IPS-11a (cell line): ENCODE measurements around the gene FEV.

Source experiments
- H3K4me3 ChIP-seq: one replicate; pipeline ENCODE4 v1.5.1; 2013; ENCODE audit warnings: low read depth, low read length, control low read depth

Gene FEV

DNA sequence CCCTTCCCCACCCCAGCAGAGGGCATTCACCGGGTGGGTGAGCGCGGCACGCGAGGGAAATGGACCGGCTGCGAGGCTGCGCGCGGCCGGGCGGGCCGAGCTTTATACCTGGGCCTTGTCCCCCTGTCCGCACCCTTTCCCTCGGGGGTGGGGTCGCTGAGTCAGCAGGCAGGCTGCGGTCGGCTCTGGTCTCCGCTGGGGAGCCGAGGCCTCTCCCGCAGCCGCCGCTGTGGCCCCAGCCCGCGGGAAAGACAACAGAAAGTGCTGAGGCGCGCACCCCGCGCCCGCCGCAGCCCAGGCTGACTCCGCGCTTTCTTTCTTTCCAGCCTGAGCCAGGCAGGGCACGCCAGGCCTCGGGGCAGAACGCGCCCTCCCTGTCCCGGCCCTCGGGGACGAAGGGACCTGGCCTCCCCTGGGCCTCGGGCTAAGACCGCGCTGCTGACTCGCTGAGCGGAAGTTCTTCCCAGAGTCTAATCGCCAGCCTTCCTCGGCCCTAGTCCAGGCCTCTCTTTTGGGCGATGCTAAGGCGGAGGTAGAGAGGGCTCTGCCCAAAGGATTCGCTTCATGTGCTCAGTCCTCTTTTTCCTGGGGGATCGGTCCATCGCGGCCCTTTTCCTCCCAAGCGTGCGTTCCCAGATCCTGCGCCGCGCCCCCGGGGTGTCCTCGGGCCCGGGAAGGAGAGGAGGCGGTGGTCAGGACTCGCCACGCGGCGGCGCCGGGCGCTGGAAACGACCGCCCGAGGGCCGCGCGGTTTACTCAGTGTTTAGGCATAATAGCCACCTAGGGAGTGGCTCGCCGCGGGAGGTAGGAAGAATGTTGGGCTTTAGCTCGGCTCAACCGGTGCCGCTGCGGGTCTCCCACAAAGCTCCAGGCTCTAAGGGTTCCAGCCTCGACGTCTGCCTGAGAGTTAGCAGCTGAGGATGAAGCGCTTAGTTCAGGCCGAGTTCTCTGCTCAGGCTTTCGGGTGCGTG lies 8.6 kb upstream of the FEV start, which contains the start of gene CRYBA2:
CRYBA2 (minus strand) TSS at position 78 of the 971 bp plus-strand sequence. CDS start 246 bp downstream, outside the sequence.
- H3K4me3 ChIP-seq = no peak within 1 kb of the TSS

GRCh38 chr2:218992703-218993344 lies 7.8 kb upstream of the FEV start:
- H3K4me3 ChIP-seq = no peak overlapping the region

- H3K4me3 ChIP-seq = no peak overlapping the region
These were observed 7.2 kb upstream of the FEV start for GRCh38 chr2:218992196-218992595.

GRCh38 chr2:218991674-218992168 lies 6.7 kb upstream of the FEV start:
- H3K4me3 ChIP-seq = no peak overlapping the region

GRCh38 chr2:218990612-218991011 lies 5.6 kb upstream of the FEV start:
- H3K4me3 ChIP-seq = no peak overlapping the region

GRCh38 chr2:218990052-218990451 lies 5.1 kb upstream of the FEV start:
- H3K4me3 ChIP-seq = no peak overlapping the region

DNA sequence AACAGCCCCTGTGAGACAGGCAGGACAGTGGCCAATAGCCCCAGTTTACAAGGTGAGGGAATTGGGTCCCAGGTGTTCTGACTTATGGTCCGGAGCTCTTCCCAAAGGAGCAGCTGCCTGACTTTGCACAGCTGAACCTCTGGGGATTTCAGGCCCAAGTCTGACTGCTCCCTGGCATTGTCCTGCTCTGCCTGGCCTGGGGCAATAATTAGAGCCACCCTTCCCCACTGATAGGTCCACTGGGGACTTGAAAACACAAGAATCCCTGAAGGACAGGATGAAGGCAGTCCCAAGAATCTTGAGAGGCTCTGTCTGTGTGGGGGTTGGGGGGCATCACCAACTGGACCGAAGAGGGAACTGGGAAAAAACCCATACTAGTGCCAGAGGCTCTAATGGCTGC lies 3.7 kb upstream of the FEV start:
- no peak overlapping the region for H3K4me3 ChIP-seq

DNA sequence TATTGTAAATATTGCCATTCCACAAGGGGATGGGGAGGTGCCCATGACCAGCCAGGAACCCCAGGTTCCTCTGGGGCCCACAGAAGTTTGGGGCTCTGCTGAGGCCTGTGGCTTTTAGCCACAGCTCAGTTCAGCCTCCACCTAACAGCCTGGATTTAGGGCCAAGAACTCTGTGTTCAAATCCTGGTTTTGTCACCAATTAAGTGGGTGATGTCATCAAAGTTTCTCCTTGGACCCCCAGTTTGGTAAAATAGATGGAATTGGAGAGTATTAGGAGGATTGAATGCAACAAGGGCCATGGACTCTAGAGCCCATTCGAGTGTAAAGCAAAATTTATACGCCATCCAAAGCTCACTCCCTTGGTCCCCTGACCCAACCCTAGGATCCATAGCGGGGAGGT lies 3.2 kb upstream of the FEV start:
- no peak overlapping the region for H3K4me3 ChIP-seq

DNA sequence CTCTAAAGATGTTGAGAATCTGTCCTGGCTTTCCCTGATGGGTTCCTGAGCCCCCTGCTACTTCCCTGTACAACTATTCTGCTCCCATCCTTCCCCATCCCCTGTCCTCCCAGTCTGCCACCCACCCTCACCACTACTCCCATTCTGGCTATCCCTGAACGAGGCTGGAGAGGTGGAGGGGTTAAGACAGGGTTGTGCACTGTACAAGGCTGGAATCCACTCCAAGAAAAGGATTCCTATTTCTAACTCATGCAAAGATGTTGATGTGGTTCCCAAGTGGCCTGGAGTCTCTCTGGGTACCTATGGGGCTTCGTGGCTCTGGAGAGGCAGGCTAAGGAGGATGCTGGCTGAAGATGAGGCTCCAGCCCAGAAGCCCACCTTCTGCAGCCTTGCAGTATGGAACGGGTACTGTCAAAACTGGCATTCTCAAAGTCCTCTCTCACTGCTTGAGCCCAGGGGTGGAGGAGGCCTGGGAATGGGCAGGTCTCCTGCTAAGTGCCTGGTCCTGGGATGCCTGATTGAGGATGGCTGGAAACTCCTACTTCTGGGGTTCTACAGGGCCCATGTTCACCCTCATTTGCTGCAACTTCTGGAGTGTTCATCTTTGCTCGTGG lies 1.3 kb upstream of the FEV start:
- H3K4me3 ChIP-seq = no peak overlapping the region

DNA sequence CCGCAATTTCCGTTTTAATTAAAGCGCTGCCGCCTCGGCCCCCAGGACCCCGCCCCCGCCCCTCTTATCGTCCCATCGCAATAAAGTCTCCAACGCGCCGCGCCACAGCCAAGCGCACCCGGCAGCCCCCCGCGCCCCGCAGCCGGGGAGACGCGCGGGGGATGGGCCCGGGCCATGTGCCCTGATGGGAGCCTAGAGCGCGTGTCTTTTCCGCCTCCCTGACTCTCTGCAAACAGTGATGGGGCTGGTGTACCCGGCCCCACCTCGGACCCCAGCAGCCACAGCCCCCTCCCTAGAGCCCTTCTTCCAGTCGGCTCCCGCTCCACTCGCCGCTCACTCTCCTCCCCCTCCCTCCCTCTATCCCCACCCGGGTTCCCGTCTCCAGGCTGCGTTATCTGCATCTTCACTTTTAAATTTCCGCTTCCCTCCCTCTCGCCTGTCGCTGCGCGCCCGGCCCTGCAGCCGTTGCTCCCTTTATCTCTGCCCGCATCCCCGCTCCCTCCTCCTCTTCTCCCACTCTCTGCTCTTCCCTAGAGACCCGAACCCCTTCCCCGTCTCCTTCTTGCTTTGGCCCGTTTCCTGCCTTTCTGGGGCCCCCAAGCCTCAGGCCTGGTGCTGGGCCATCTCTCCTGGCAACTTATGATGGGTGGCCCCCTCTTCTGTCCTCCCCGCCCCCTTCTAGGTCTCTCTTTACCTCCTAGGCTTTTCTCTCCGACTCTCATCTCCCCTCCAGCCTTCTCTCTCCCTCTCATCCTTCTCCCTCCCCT lies 524 bp upstream of the FEV start:
- H3K4me3 ChIP-seq = no peak overlapping the region

- H3K4me3 ChIP-seq = no peak overlapping the region
These were observed 554 bp downstream of the FEV start for GRCh38 chr2:218984239-218985020.

DNA sequence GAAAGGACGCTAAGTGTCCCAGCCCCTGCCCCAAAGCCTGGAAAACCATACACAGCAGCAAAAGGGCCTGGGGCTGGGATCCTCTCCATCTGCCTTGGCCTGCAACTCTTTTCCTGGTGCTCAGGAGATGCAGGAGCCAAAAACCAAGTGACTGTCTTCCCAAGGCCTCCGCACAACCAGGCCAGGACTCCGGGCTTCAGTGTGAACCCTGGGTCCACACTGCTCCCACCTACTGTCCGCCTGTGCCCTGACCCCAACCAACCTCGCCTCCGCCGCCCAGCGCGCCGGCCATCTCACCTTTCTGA lies 1.1 kb downstream of the FEV start:
- H3K4me3 ChIP-seq = no peak overlapping the region

- no peak overlapping the region for H3K4me3 ChIP-seq
These were observed 1.6 kb downstream of the FEV start for GRCh38 chr2:218983263-218983933.

DNA sequence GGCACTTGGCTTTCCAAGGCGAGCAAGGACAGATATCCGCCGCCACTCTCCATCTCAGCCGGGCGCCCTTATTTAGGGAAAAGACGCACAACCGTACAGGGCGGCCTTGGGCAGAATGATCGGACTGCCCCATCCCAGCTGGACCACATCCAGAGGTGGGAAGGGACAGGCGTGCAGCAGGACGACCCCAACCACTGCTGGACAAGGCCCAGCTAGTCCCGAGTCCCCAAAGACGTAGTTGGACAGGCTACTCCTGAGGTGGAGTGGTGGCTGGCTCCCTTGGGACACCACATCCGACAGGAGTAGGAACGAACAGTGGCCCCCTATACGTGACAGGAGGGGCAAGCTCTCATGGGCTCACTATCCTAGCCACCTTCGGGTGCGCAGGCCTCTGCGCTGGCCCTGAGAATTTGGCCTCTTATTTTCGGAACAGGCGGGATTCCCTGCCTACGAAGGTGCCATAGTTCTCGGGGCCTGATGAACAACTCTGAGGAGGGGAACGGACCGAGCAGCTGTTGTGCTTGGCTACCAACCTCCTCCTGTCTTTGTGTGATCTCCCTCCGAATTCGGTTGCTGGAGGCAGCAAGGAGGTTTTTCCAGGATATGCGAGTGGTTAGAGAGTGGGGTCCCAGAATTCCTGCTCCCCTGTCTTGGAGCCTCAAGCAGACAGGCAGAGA lies 2.3 kb downstream of the FEV start:
- H3K4me3 ChIP-seq = no peak overlapping the region

DNA sequence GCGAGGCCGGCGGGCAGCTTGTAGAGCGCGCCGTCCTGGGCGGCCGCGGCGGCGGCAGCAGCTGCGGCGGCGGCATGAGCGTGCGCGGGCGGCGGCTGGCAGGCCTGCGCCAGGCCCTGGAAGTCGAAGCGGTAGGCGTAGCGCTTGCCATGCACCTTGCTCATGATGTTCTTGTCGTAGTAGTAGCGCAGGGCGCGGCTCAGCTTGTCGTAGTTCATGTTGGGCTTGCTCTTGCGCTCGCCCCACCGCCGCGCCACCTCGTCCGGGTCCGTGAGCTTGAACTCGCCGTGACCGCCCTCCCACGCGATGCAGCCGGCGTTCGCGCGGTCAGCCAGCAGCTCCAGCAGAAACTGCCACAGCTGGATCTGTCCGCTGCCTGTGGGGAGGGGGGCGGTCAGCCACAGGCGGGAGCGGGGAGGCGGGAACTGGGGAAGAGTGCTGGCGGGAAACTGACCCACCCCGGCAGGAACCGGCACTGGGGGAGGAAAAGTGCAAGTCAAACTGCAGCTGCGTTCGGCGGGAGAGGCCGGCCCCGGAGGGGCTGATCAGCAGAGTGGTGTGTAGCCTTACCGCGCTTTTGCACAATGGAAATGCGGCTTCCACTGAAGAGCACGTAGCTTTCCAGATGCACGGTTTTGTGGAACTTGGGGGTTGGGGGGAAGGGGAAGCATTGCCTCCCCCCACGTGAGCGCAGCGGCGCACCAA lies 3.0 kb downstream of the FEV start:
- no peak overlapping the region for H3K4me3 ChIP-seq

GRCh38 chr2:218981390-218981880 lies 3.5 kb downstream of the FEV start:
- H3K4me3 ChIP-seq = no peak overlapping the region

DNA sequence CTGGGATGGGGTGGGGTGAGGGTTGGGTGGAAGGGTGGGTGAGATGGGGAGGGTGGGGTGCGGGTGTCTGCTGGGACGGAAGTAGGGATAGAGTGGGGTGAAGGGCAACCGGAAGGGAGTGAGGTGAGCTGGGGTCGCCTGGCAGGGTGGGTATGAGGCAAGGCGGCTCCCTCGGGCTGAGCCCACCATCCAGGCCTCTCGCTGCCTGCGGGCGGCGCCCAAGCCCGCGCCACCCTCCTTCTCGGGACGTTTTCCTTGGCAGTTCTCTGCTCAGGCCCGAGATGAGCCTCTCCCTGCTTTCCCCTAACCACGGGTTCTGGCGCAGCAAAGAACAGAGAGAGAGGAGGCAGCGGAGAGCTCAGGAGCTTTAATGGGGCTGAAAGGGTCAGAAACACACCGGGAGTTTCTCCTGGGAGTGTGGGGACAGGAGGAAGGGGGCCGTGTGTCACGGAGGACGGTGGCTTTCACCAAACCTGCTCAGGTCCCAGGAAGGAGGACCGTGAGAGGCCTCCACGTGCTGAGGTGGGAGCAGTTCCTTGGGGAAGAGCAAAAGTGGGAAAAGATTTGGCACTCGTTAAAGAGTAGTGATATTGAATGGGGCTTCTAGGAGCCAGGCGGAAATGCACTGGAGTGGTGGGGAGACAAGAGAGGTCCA lies 4.1 kb downstream of the FEV start:
- H3K4me3 ChIP-seq = no peak overlapping the region
